ENCODE results near the gene DECR2.

DECR2 gene

DNA sequence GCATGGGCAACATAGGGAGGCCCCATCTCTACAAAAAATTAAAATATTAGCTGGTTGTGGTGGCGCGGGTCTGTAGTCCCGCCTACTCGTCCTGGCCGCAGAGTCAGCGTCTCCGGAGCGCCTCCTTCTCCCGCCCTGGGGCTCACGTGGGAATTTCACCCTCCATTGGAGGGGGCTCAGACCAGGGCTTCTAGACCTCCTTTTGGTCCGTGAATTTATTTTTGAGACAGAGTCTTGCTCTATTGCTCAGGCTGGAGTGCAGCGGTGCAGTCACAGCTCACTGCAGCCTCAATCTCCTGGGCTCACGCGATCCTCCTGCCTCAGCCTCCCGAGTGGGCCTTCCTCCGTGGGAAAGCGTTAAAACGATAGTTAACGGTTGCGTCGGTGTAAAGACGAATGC lies 5.1 kb upstream of the DECR2 start (continued):
- TF ChIP-seq ZEB2 (tag by site-specific recombination; IDR thresholded peaks at IDR 0.05) (peak; percentile 81; the same call in 1 of the 2 replicates), ZNF157 (tag by site-specific recombination; IDR thresholded peaks at IDR 0.05) (no peak), EGR2 (tag by site-specific recombination; IDR thresholded peaks at IDR 0.05; ENCODE audit: low read depth) (peak; percentile 37; the same call in 1 of the 2 replicates), ZNF518A (tag by site-specific recombination; conservative IDR thresholded peaks at IDR 0.05; ENCODE audit: low read depth) (no peak), ZNF707 (tag by site-specific recombination; IDR thresholded peaks at IDR 0.05) (no peak), ZNF423 (tag by site-specific recombination; IDR thresholded peaks at IDR 0.05) (no peak), ZNF2 (tag by site-specific recombination; IDR thresholded peaks at IDR 0.05) (0 out of 2 replicates have a peak, but pooled peaks have one; percentile 28)
- TF ChIP-seq, protein P1, sequence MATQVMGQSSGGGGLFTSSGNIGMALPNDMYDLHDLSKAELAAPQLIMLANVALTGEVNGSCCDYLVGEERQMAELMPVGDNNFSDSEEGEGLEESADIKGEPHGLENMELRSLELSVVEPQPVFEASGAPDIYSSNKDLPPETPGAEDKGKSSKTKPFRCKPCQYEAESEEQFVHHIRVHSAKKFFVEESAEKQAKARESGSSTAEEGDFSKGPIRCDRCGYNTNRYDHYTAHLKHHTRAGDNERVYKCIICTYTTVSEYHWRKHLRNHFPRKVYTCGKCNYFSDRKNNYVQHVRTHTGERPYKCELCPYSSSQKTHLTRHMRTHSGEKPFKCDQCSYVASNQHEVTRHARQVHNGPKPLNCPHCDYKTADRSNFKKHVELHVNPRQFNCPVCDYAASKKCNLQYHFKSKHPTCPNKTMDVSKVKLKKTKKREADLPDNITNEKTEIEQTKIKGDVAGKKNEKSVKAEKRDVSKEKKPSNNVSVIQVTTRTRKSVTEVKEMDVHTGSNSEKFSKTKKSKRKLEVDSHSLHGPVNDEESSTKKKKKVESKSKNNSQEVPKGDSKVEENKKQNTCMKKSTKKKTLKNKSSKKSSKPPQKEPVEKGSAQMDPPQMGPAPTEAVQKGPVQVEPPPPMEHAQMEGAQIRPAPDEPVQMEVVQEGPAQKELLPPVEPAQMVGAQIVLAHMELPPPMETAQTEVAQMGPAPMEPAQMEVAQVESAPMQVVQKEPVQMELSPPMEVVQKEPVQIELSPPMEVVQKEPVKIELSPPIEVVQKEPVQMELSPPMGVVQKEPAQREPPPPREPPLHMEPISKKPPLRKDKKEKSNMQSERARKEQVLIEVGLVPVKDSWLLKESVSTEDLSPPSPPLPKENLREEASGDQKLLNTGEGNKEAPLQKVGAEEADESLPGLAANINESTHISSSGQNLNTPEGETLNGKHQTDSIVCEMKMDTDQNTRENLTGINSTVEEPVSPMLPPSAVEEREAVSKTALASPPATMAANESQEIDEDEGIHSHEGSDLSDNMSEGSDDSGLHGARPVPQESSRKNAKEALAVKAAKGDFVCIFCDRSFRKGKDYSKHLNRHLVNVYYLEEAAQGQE (tag by site-specific recombination; IDR thresholded peaks at IDR 0.05), result 0 out of 2 replicates have a peak, but pooled peaks have one; percentile 19

DNA sequence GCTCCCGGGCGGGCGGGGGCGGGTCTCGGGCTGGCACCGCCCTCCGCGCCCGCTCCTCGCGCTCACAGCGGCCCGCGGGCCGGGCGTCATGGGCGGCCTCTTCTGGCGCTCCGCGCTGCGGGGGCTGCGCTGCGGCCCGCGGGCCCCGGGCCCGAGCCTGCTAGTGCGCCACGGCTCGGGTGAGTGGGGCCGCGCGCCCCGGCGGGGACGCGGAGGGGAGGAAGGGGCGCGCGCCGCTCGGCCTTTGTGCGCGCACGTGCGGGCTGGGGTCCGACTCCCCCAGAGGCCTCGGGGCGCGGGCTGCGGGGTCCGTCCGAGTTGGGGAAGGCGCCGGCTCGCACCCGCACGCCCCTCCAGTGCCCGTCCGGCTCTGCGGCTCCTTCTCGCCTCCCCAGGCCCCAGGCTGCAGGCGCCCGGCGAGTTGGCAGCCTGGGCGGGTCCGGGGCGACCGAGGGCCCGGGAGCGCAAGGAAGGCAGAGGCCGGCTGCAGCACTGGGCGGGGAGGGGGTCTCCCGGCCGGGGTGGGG lies 4.5 kb upstream of the DECR2 start, which contains the start of gene NME4:
TSS of gene NME4 (plus strand) at position 65 of the 527 bp plus-strand sequence. CDS start at position 89, 24 bp downstream.
- Histone ChIP-seq H3K36me3 (ENCODE audit: control insufficient read depth in 2 of 2, insufficient read depth in 1 of 2, low read length in 2 of 2) (peaks cover 0 to 27% of the 10 kb centered on the region in 2 experiments; a peak in 1 of 3 replicates), H3K27ac (ENCODE audit: extremely low read depth, low read depth, low read length) (peak within 1 kb of the TSS; percentile 94), H3K9me3 (ENCODE audit: control insufficient read depth, insufficient read depth, low read depth, low read length) (no peaks in the 10 kb centered on the region), H3K4me1 (ENCODE audit: control insufficient read depth, insufficient read depth, low read length) (no peaks in the 10 kb centered on the region), H3K4me3 (ENCODE audit: low read depth, low read length) (peak within 1 kb of the TSS; percentile 50)
- TF ChIP-seq MEIS1 (CRISPR knock-in tag; IDR thresholded peaks at IDR 0.05; ENCODE audit: borderline replicate concordance) (no peak), ZNF624 (tag by site-specific recombination; IDR thresholded peaks at IDR 0.05) (no peak), ZNF184 (tag by site-specific recombination; IDR thresholded peaks at IDR 0.05) (no peak), ZNF561 (tag by site-specific recombination; IDR thresholded peaks at IDR 0.05; ENCODE audit: borderline replicate concordance) (0 out of 2 replicates have a peak, but pooled peaks have one; percentile 14), SP2 (tag by site-specific recombination; IDR thresholded peaks at IDR 0.05) (0 out of 2 replicates have a peak, but pooled peaks have one; percentile 17), ZNF202 (tag by site-specific recombination; IDR thresholded peaks at IDR 0.05; ENCODE audit: borderline replicate concordance) (no peak), ZSCAN30 (tag by site-specific recombination; IDR thresholded peaks at IDR 0.05) (peak; percentile 57; the same call in 1 of the 2 replicates), SP7 (tag by site-specific recombination; IDR thresholded peaks at IDR 0.05) (no peak)
- TF ChIP-seq, protein P2, sequence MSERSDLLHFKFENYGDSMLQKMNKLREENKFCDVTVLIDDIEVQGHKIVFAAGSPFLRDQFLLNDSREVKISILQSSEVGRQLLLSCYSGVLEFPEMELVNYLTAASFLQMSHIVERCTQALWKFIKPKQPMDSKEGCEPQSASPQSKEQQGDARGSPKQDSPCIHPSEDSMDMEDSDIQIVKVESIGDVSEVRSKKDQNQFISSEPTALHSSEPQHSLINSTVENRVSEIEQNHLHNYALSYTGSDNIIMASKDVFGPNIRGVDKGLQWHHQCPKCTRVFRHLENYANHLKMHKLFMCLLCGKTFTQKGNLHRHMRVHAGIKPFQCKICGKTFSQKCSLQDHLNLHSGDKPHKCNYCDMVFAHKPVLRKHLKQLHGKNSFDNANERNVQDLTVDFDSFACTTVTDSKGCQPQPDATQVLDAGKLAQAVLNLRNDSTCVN (tag by site-specific recombination; optimal IDR thresholded peaks at IDR 0.05), result peak; percentile 70
- TF ChIP-seq, protein P3, sequence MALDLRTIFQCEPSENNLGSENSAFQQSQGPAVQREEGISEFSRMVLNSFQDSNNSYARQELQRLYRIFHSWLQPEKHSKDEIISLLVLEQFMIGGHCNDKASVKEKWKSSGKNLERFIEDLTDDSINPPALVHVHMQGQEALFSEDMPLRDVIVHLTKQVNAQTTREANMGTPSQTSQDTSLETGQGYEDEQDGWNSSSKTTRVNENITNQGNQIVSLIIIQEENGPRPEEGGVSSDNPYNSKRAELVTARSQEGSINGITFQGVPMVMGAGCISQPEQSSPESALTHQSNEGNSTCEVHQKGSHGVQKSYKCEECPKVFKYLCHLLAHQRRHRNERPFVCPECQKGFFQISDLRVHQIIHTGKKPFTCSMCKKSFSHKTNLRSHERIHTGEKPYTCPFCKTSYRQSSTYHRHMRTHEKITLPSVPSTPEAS (tag by site-specific recombination; IDR thresholded peaks at IDR 0.05), result no peak
- ChIA-PET CTCF (no interaction called here), POLR2A (no interaction called here)
